ENCODE results near the gene ARVCF. TPM values are rescaled to one million over a fixed set of nuclear protein-coding genes. Genes with fewer than 3 reads are reported as not detected.

The ARVCF gene
- polyA plus RNA-seq, 1 of the 3 experiments (the other 2 are of a cell fraction), result 27.4 TPM

- peak; percentile 80 for DNase-seq
- H3K36me3 ChIP-seq (replicated peaks in 1 of 2; ENCODE audit: control insufficient read depth in 1 of 2, insufficient read depth in 2 of 2, low read length in 1 of 2), result peaks cover 0 to 3% of the 10 kb centered on the region in 2 experiments
- H2AFZ ChIP-seq (ENCODE audit: low read depth), result no peak overlapping the region
- 0 out of 2 replicates have a peak, but pooled peaks cover 2% of the 10 kb centered on the region for H3K9me3 ChIP-seq
- peaks cover 0 to 69% of the 10 kb centered on the region in 2 experiments; a peak in 2 of 4 replicates for H3K4me1 ChIP-seq (ENCODE audit: control insufficient read depth in 1 of 2, insufficient read depth in 2 of 2, low read depth in 1 of 2, low read length in 1 of 2)
- H4K20me1 ChIP-seq (ENCODE audit: insufficient read depth), result no peaks in the 10 kb centered on the region
- no peaks in the 10 kb centered on the region for H3F3A ChIP-seq (replicated peaks; ENCODE audit: insufficient read depth)
- no peak overlapping the region for H3K4me2 ChIP-seq
- ChIA-PET CTCF (interaction anchor here (1.0 to 8.9 kb wide), 6 partner anchors 9 to 100 kb away, joined by 3 to 501 read pairs (median 39); partner anchors contain the start of gene TANGO2), POLR2A (interaction anchor here (0.7 to 2.6 kb wide), 5 partner anchors 11 to 40 kb away, joined by 3 to 9 read pairs (median 6); no protein-coding TSS in a partner anchor)
- H3K9me2 ChIP-seq, result no peaks in the 10 kb centered on the region
- no peak overlapping the region for H3K4me3 ChIP-seq (ENCODE audit: low read depth in 2 of 2, low read length in 1 of 2)
- peak overlapping the region in 1 of 2 experiments; percentile 99; a peak in 3 of 4 replicates for H3K27ac ChIP-seq (ENCODE audit: low read depth in 2 of 2, low read length in 1 of 2)
- no peak overlapping the region for H3K9ac ChIP-seq
- 76% methylated on average over 5 of the region's 8 CpGs for WGBS (ENCODE audit: low lambda C conversion rate)
- H3K79me2 ChIP-seq (ENCODE audit: insufficient read depth), result no peaks in the 10 kb centered on the region
- H3K27me3 ChIP-seq (ENCODE audit: insufficient read depth), result no peaks in the 10 kb centered on the region
- TF ChIP-seq JUND (IDR thresholded peaks at IDR 0.05) (no peak), FOXJ3 (CRISPR knock-in tag; IDR thresholded peaks at IDR 0.05) (no peak; the same call in none of the 2 replicates), POLR2AphosphoS5 (IDR thresholded peaks at IDR 0.05; ENCODE audit: low read depth, low read length) (peak; percentile 46; the same call in 1 of the 2 replicates), MEF2A (IDR thresholded peaks at IDR 0.05; ENCODE audit: borderline replicate concordance, low read depth) (no peak), SIN3A (IDR thresholded peaks at IDR 0.05; ENCODE audit: borderline replicate concordance, low read depth, low read length) (no peak), RAD21 (IDR thresholded peaks at IDR 0.05; ENCODE audit: low read length) (peak; percentile 36), RXRA (IDR thresholded peaks at IDR 0.05; ENCODE audit: borderline replicate concordance, low read depth) (no peak), MXI1 (IDR thresholded peaks at IDR 0.05; ENCODE audit: low read depth, low read length) (peak; percentile 72; the same call in 1 of the 2 replicates), GABPA (IDR thresholded peaks at IDR 0.05; ENCODE audit: low read depth) (no peak), ZBTB33 (IDR thresholded peaks at IDR 0.05; ENCODE audit: borderline replicate concordance, low read depth) (no peak), CHD2 (IDR thresholded peaks at IDR 0.05; ENCODE audit: low read length, partially characterized antibody) (peak; percentile 80), ELF1 (IDR thresholded peaks at IDR 0.05) (no peak), USF1 (IDR thresholded peaks at IDR 0.05; ENCODE audit: borderline replicate concordance, low read depth) (no peak), NFIC (IDR thresholded peaks at IDR 0.05; ENCODE audit: borderline replicate concordance) (no peak), EP300 (IDR thresholded peaks at IDR 0.05; ENCODE audit: borderline replicate concordance in 1 of 2, low read depth in 1 of 2, low read length in 1 of 2) (peak in 1 of 2 experiments; percentile 96; a peak in 2 of 4 replicates), IRF3 (IDR thresholded peaks at IDR 0.05; ENCODE audit: low read depth, low read length) (no peak; the same call in 1 of the 2 replicates), RCOR1 (IDR thresholded peaks at IDR 0.05; ENCODE audit: low read length) (peak; percentile 97), TCF12 (IDR thresholded peaks at IDR 0.05) (peak; percentile 48; the same call in 1 of the 2 replicates), PBX3 (IDR thresholded peaks at IDR 0.05) (no peak), NRF1 (IDR thresholded peaks at IDR 0.05; ENCODE audit: low read depth, low read length) (no peak), GATA2 (CRISPR knock-in tag; IDR thresholded peaks at IDR 0.05) (peak; percentile 82), RFX5 (IDR thresholded peaks at IDR 0.05; ENCODE audit: low read length) (0 out of 2 replicates have a peak, but pooled peaks have one; percentile 20), SMC3 (IDR thresholded peaks at IDR 0.05; ENCODE audit: low read depth, low read length) (no peak), EZH2phosphoT487 (IDR thresholded peaks at IDR 0.05; ENCODE audit: borderline replicate concordance, low read depth) (no peak), FOSL2 (IDR thresholded peaks at IDR 0.05; ENCODE audit: borderline replicate concordance, low read depth) (no peak), CTCF (IDR thresholded peaks at IDR 0.05) (no peak), MAX (IDR thresholded peaks at IDR 0.05; ENCODE audit: low read depth) (no peak)
Observed at GRCh38 chr22:20009582-20010306, 6.9 kb downstream of the ARVCF start.

All from SK-N-SH (cell line).